H1 (cell line): ENCODE results near the gene TLNRD1. TPM values are rescaled to one million over a fixed set of nuclear protein-coding genes. Genes with fewer than 3 reads are reported as not detected.

ENCODE experiments used
- ASH2L ChIP-seq: fragments of 200-600, 300-600 bp; sonication (generic); IDR thresholded peaks from one replicate; pipeline ENCODE4 v1.7.1; 2017; ENCODE audit warnings: low read length
- KDM1A ChIP-seq: fragments of 200-600, 300-600 bp; sonication (generic); IDR thresholded peaks from 2 replicates; pipeline ENCODE4 v1.7.1; 2016; ENCODE audit warnings: mild to moderate bottlenecking, low read length, borderline replicate concordance
- KDM4A ChIP-seq: IDR thresholded peaks from one replicate; pipeline ENCODE4 v1.7.1; 2012; ENCODE audit warnings: low read depth, mild to moderate bottlenecking, moderate library complexity, low read length, inconsistent platforms; ENCODE audit not compliant: severe bottlenecking
- polyA plus RNA-seq, 7 experiments: library from polyadenylated mRNA; depleted of rRNA in 3 of 7; stranded (reverse) in 5 of 7; unstranded in 2 of 7; fragments of >200 nt in 5 of 7; fragments of 200-250 nt in 2 of 7; gene quantifications; 1 replicate in 5 of 7; 2 replicates in 1 of 7; 4 replicates in 1 of 7; pipeline versions ENCODE4 v1.2.1 to v1.2.3, GENCODE V29; 2011 to 2013; ENCODE audit warnings: missing spikeins in 2 of 7, mixed read lengths in 2 of 7
- total RNA-seq: library from RNA; stranded (reverse); fragmentation: NEBNext Ultra II Directional; extraction: Animal tissue kit (Norgen Biotek cat#: 25700); gene quantifications from 2 replicates; pipeline ENCODE4 v1.2.1, GENCODE V29; 2021

Gene TLNRD1
- total and polyA plus RNA-seq, 2 of the 8 experiments (the other 6 are each of a cell fraction or from before 2014, with no cell fraction given) = 12.2 to 20.5 TPM

DNA sequence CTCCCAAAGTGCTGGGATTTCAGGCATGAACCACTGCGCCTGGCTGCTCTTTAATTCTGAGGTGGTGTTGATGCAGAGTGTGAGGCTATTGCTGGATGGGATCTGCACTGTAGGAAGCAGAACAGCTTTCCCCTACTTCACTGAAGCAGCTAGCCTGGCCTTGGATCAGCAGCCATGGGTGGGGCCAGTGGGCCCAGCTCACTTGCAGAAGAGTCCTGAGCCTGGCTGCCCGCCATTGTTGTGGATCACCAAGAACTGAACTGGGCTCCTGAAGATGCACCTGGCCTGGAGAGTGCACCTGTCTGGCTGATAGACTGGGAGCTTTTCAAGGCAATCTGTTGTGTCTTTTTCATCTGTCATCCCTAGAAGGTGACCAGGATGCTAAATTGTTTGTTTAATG lies 11.9 kb downstream of the TLNRD1 start (continued):
- TF ChIP-seq KDM1A (no peak), ASH2L (no peak), KDM4A (no peak)
